Activated T-cell treated with anti-CD3 and anti-CD28 coated beads, Interleukin-2, amount 50 U/mL, for 72 hours (primary cell): ENCODE data around the gene PKP1. TPM values are rescaled to one million over a fixed set of nuclear protein-coding genes. Genes with fewer than 3 reads are reported as not detected.

Experiments
- ATAC-seq, 2 donors: fragments of 150-1000 bp; cut with Tn5 transposase; replicated peaks in 1 of 2; 2 replicates each; pipeline ENCODE4 v1.10.0; 2021; ENCODE audit warnings: moderate library complexity in 2 of 2, mild to moderate bottlenecking in 1 of 2
- DNase-seq, 2 donors: peaks; one replicate each; pipeline ENCODE4 v3.0.0; 2021 to 2022; ENCODE audit warnings: mixed read lengths in 1 of 2
- H3K27ac Mint-ChIP-seq: one replicate; pipeline ENCODE4 v1.8.0; 2022; ENCODE audit warnings: mild to moderate bottlenecking, moderate library complexity, mixed read lengths
- H3K27me3 Mint-ChIP-seq: one replicate; pipeline ENCODE4 v1.8.0; 2022; ENCODE audit warnings: low read depth, mixed read lengths
- H3K36me3 Mint-ChIP-seq, 2 donors: one replicate each; pipeline ENCODE4 v1.8.0; 2022; ENCODE audit warnings: mixed read lengths in 2 of 2, mild to moderate bottlenecking in 1 of 2; ENCODE audit not compliant: insufficient read depth in 2 of 2
- H3K4me1 Mint-ChIP-seq: one replicate; pipeline ENCODE4 v1.8.0; 2022; ENCODE audit warnings: low read depth, mixed read lengths
- H3K4me3 Mint-ChIP-seq, 2 donors: one replicate each; pipeline ENCODE4 v1.8.0; 2022; ENCODE audit warnings: mild to moderate bottlenecking in 2 of 2, mixed read lengths in 2 of 2, moderate library complexity in 2 of 2
- H3K9me3 Mint-ChIP-seq, 2 donors: one replicate each; pipeline ENCODE4 v1.8.0; 2022; ENCODE audit warnings: mixed read lengths in 2 of 2
- total RNA-seq, 2 donors: library from RNA; stranded (reverse); gene quantifications; one replicate each; pipeline ENCODE4 v1.2.3, GENCODE V29; 2022

The PKP1 gene
- total RNA-seq, 2 donors from 2014 or later = not detected

- Mint-ChIP-seq H3K4me3 (no peak overlapping the region), H3K4me1 (no peaks in the 10 kb centered on the region), H3K9me3 (no peaks in the 10 kb centered on the region), H3K27me3 (no peaks in the 10 kb centered on the region), H3K36me3 (no peaks in the 10 kb centered on the region), H3K27ac (no peak overlapping the region)
- no peak for ATAC-seq
- no peak for DNase-seq
Observed at GRCh38 chr1:201324306-201324705, 41.0 kb downstream of the PKP1 start.

- no peaks in the 10 kb centered on the region for H3K27me3 Mint-ChIP-seq
- no peaks in the 10 kb centered on the region for H3K36me3 Mint-ChIP-seq
- no peaks in the 10 kb centered on the region for H3K4me1 Mint-ChIP-seq
- H3K4me3 Mint-ChIP-seq = no peak overlapping the region
- no peak for DNase-seq
- no peak overlapping the region for H3K27ac Mint-ChIP-seq
- no peaks in the 10 kb centered on the region for H3K9me3 Mint-ChIP-seq
- ATAC-seq = no peak
Observed at GRCh38 chr1:201324821-201325677, 41.7 kb downstream of the PKP1 start.

- H3K4me3 Mint-ChIP-seq = no peak overlapping the region
- no peaks in the 10 kb centered on the region for H3K27me3 Mint-ChIP-seq
- no peak for ATAC-seq
- no peaks in the 10 kb centered on the region for H3K36me3 Mint-ChIP-seq
- no peaks in the 10 kb centered on the region for H3K4me1 Mint-ChIP-seq
- no peak for DNase-seq
- no peak overlapping the region for H3K27ac Mint-ChIP-seq
- H3K9me3 Mint-ChIP-seq = no peaks in the 10 kb centered on the region
Observed at GRCh38 chr1:201325678-201326060, 42.4 kb downstream of the PKP1 start.

GRCh38 chr1:201326710-201327109, 43.4 kb downstream of the PKP1 start:
- Mint-ChIP-seq H3K27ac (no peak overlapping the region), H3K4me3 (no peak overlapping the region), H3K36me3 (no peaks in the 10 kb centered on the region), H3K27me3 (no peaks in the 10 kb centered on the region), H3K4me1 (no peaks in the 10 kb centered on the region), H3K9me3 (no peaks in the 10 kb centered on the region)
- DNase-seq (no peak), ATAC-seq (no peak)

- Mint-ChIP-seq H3K9me3 (no peaks in the 10 kb centered on the region), H3K4me1 (no peaks in the 10 kb centered on the region), H3K27me3 (no peaks in the 10 kb centered on the region), H3K27ac (no peak overlapping the region), H3K36me3 (no peaks in the 10 kb centered on the region), H3K4me3 (no peak overlapping the region)
- DNase-seq (no peak), ATAC-seq (no peak)
Observed at GRCh38 chr1:201327687-201328240, 44.5 kb downstream of the PKP1 start.

- H3K9me3 Mint-ChIP-seq = no peaks in the 10 kb centered on the region
- no peak overlapping the region for H3K4me3 Mint-ChIP-seq
- no peaks in the 10 kb centered on the region for H3K36me3 Mint-ChIP-seq
- ATAC-seq = no peak
- no peaks in the 10 kb centered on the region for H3K4me1 Mint-ChIP-seq
- H3K27ac Mint-ChIP-seq = no peak overlapping the region
- DNase-seq = no peak
- H3K27me3 Mint-ChIP-seq = no peaks in the 10 kb centered on the region
Observed at GRCh38 chr1:201328576-201328975, 45.3 kb downstream of the PKP1 start.

- no peak for DNase-seq
- no peak for ATAC-seq
- Mint-ChIP-seq H3K27me3 (no peaks in the 10 kb centered on the region), H3K9me3 (no peaks in the 10 kb centered on the region), H3K4me3 (no peak overlapping the region), H3K36me3 (no peaks in the 10 kb centered on the region), H3K4me1 (no peaks in the 10 kb centered on the region), H3K27ac (no peak overlapping the region)
Observed at GRCh38 chr1:201329286-201329685, 46.0 kb downstream of the PKP1 start.

GRCh38 chr1:201329801-201330200, 46.5 kb downstream of the PKP1 start:
- H3K4me3 Mint-ChIP-seq = no peak overlapping the region
- H3K36me3 Mint-ChIP-seq = no peaks in the 10 kb centered on the region
- no peak overlapping the region for H3K27ac Mint-ChIP-seq
- H3K27me3 Mint-ChIP-seq = no peaks in the 10 kb centered on the region
- no peaks in the 10 kb centered on the region for H3K9me3 Mint-ChIP-seq
- no peak for DNase-seq
- ATAC-seq = no peak
- H3K4me1 Mint-ChIP-seq = no peaks in the 10 kb centered on the region

GRCh38 chr1:201330541-201330940, 47.2 kb downstream of the PKP1 start:
- DNase-seq (no peak), ATAC-seq (no peak)
- no peaks in the 10 kb centered on the region for H3K36me3 Mint-ChIP-seq
- H3K4me3 Mint-ChIP-seq = no peak overlapping the region
- no peak overlapping the region for H3K27ac Mint-ChIP-seq
- H3K27me3 Mint-ChIP-seq = no peaks in the 10 kb centered on the region
- no peaks in the 10 kb centered on the region for H3K4me1 Mint-ChIP-seq
- H3K9me3 Mint-ChIP-seq = no peaks in the 10 kb centered on the region

- Mint-ChIP-seq H3K27ac (no peak overlapping the region), H3K9me3 (no peaks in the 10 kb centered on the region), H3K4me3 (no peak overlapping the region), H3K4me1 (no peaks in the 10 kb centered on the region), H3K36me3 (no peaks in the 10 kb centered on the region), H3K27me3 (no peaks in the 10 kb centered on the region)
- DNase-seq (no peak), ATAC-seq (no peak)
Observed at GRCh38 chr1:201331166-201331565, 47.9 kb downstream of the PKP1 start.

GRCh38 chr1:201332021-201332420, 48.7 kb downstream of the PKP1 start:
- no peak overlapping the region for H3K4me3 Mint-ChIP-seq
- DNase-seq = no peak
- H3K27ac Mint-ChIP-seq = no peak overlapping the region
- H3K4me1 Mint-ChIP-seq = no peaks in the 10 kb centered on the region
- H3K9me3 Mint-ChIP-seq = no peaks in the 10 kb centered on the region
- ATAC-seq = no peak
- no peaks in the 10 kb centered on the region for H3K27me3 Mint-ChIP-seq
- no peaks in the 10 kb centered on the region for H3K36me3 Mint-ChIP-seq

- no peaks in the 10 kb centered on the region for H3K27me3 Mint-ChIP-seq
- ATAC-seq (no peak), DNase-seq (no peak)
- no peaks in the 10 kb centered on the region for H3K36me3 Mint-ChIP-seq
- no peak overlapping the region for H3K4me3 Mint-ChIP-seq
- no peak overlapping the region for H3K27ac Mint-ChIP-seq
- H3K4me1 Mint-ChIP-seq = no peaks in the 10 kb centered on the region
- H3K9me3 Mint-ChIP-seq = no peaks in the 10 kb centered on the region
Observed at GRCh38 chr1:201332616-201333335, 49.5 kb downstream of the PKP1 start.

GRCh38 chr1:201334325-201335173, 51.2 kb downstream of the PKP1 start:
- no peak for ATAC-seq
- no peaks in the 10 kb centered on the region for H3K9me3 Mint-ChIP-seq
- no peaks in the 10 kb centered on the region for H3K4me1 Mint-ChIP-seq
- H3K27ac Mint-ChIP-seq = no peak overlapping the region
- H3K4me3 Mint-ChIP-seq = no peak overlapping the region
- DNase-seq = no peak
- H3K36me3 Mint-ChIP-seq = no peaks in the 10 kb centered on the region
- H3K27me3 Mint-ChIP-seq = peaks cover 6% of the 10 kb centered on the region
